Testis (tissue), 2 donors: Measurements from ENCODE around the gene CHD2.

Experiments used
- CTCF ChIP-seq, 3 experiments: fragments of 450-650 bp in 2 of 3; fragments of 200-600 bp in 1 of 3; sonication (generic) in 1 of 3; IDR thresholded peaks; one replicate each; pipeline ENCODE4 v1.5.1; 2016 to 2019; ENCODE audit warnings: antibody characterized with exemption in 3 of 3, mild to moderate bottlenecking in 2 of 3, moderate library complexity in 1 of 3
- POLR2A ChIP-seq: fragments of 450-650 bp; IDR thresholded peaks from one replicate; pipeline ENCODE4 v1.6.1; 2017; ENCODE audit warnings: antibody characterized with exemption, mild to moderate bottlenecking, moderate library complexity

GRCh38 chr15:93060336-93061248 is 160.5 kb downstream of the CHD2 start:
- TF ChIP-seq CTCF (IDR thresholded peaks at IDR 0.05): no peak
- TF ChIP-seq POLR2A: no peak
